NCI-H1048 (cell line): ENCODE data around the gene CROCC2.

ENCODE experiments used
- DNase-seq: peaks from one replicate; lab custom pipeline; 2025; lab: John Stamatoyannopoulos, UW

CROCC2 gene

GRCh38 chr2:240988146-240988545, 82.0 kb downstream of the CROCC2 start:
- no peak for DNase-seq

- no peak for DNase-seq
Observed at GRCh38 chr2:240988571-240989271, 82.6 kb downstream of the CROCC2 start.

- DNase-seq = no peak
Observed at GRCh38 chr2:240989451-240990265, 83.5 kb downstream of the CROCC2 start.

- no peak for DNase-seq
Observed at GRCh38 chr2:240990266-240990529, 84.1 kb downstream of the CROCC2 start.

- DNase-seq = no peak
Observed at GRCh38 chr2:240990726-240991377, 84.7 kb downstream of the CROCC2 start.

GRCh38 chr2:240991378-240992263, 85.5 kb downstream of the CROCC2 start:
- DNase-seq = no peak

GRCh38 chr2:240992572-240993291, 86.6 kb downstream of the CROCC2 start:
- DNase-seq = no peak

GRCh38 chr2:240993446-240994170, 87.5 kb downstream of the CROCC2 start:
- DNase-seq = no peak

GRCh38 chr2:240994171-240994896, 88.2 kb downstream of the CROCC2 start:
- no peak for DNase-seq

GRCh38 chr2:240995041-240996021, 89.2 kb downstream of the CROCC2 start:
- DNase-seq = no peak

- DNase-seq = no peak
Observed at GRCh38 chr2:240996161-240996833, 90.2 kb downstream of the CROCC2 start.

GRCh38 chr2:240996834-240997140, 90.7 kb downstream of the CROCC2 start:
- DNase-seq = no peak

GRCh38 chr2:240997141-240997855, 91.2 kb downstream of the CROCC2 start:
- no peak for DNase-seq

- DNase-seq = peak; percentile 38
Observed at GRCh38 chr2:240997856-240998705, 91.9 kb downstream of the CROCC2 start, which contains the start of gene SNED1. TSS of gene SNED1 (plus strand) at chr2:240998618. CDS start at chr2:240998838, 220 bp downstream.

- no peak for DNase-seq
Observed at GRCh38 chr2:240998706-240998994, 92.5 kb downstream of the CROCC2 start.

GRCh38 chr2:240998995-240999791, 93.1 kb downstream of the CROCC2 start:
- no peak for DNase-seq
